HCT116 (cell line): ENCODE results near the gene WNT7B. TPM values are rescaled to one million over a fixed set of nuclear protein-coding genes. Genes with fewer than 3 reads are reported as not detected.

Experiments used
- ATAC-seq: fragments of 200-7000 bp; cut with Tn5 transposase; 2 replicates; pipeline ENCODE4 v1.9.1; 2020; ENCODE audit warnings: mild to moderate bottlenecking, moderate library complexity
- BruUV-seq: library from RNA; stranded (reverse); fragments of 400-500 nt; replicated peaks from 2 replicates; lab custom pipeline; 2021; lab: Mats Ljungman, UMichigan
- CTCF ChIA-PET: fragments of 300-600 bp; sonication (Branson Sonifier 250); formaldehyde crosslinking; loops from one replicate; lab custom pipeline; 2021; ENCODE audit warnings: antibody characterized with exemption; lab: Charles Lee
- POLR2A ChIA-PET: fragments of 300-600, 350-600 bp; sonication (Branson Sonifier 250); formaldehyde crosslinking; loops from one replicate; lab custom pipeline; 2021; ENCODE audit warnings: antibody characterized with exemption; lab: Charles Lee
- RAD21 ChIA-PET, 2 experiments: fragments of 300-600 bp; sonication (Branson Sonifier 250); formaldehyde crosslinking; loops; one replicate each; lab custom pipeline; 2023; ENCODE audit warnings: low total read pairs in 2 of 2; ENCODE audit not compliant: uncharacterized antibody in 2 of 2, unreplicated experiment in 2 of 2, low non-redundant PET in 1 of 2; lab: Charles Lee
- DNase-seq: peaks from one replicate; pipeline ENCODE4 v3.0.0-alpha.2; 2010; ENCODE audit warnings: low read depth, low spot score
- H2AFZ ChIP-seq: fragments of 200-600 bp; shearing (Covaris generic), sonication (generic); 2 replicates; pipeline ENCODE4 v1.6.1; 2017; ENCODE audit warnings: low read depth, mixed run types, mixed read lengths, antibody characterized with exemption, low read length; ENCODE audit not compliant: poor library complexity, severe bottlenecking
- H3K27ac ChIP-seq: 2 replicates; pipeline ENCODE4 v1.5.1; 2012; ENCODE audit warnings: low read depth, low read length
- H3K27me3 ChIP-seq: fragments of 200-600 bp; sonication (generic); 2 replicates; pipeline ENCODE4 v1.6.1; 2016; ENCODE audit warnings: mixed run types, low read length, mixed read lengths; ENCODE audit not compliant: insufficient read depth
- H3K36me3 ChIP-seq, 2 experiments: fragments of 200-500 bp in 1 of 2; fragments of 200-600 bp in 1 of 2; sonication (Bioruptor generic) in 1 of 2; sonication (generic) in 1 of 2; 2 replicates each; pipeline versions ENCODE4 v1.5.1 to v1.6.1; 2014 to 2016; ENCODE audit warnings: low read length in 2 of 2, inconsistent platforms in 1 of 2, mixed read lengths in 1 of 2, mixed run types in 1 of 2; ENCODE audit not compliant: insufficient read depth in 2 of 2, control insufficient read depth in 1 of 2
- H3K4me1 ChIP-seq, 2 experiments: fragments of 200-600 bp in 1 of 2; sonication (generic) in 1 of 2; 2 replicates each; pipeline versions ENCODE4 v1.5.1 to v1.6.1; 2012 to 2017; ENCODE audit warnings: low read length in 2 of 2, inconsistent platforms in 1 of 2, mild to moderate bottlenecking in 1 of 2, mixed read lengths in 1 of 2, mixed run types in 1 of 2, moderate library complexity in 1 of 2; ENCODE audit not compliant: insufficient read depth in 2 of 2, control insufficient read depth in 1 of 2
- H3K4me2 ChIP-seq: fragments of 200-600 bp; sonication (generic); 2 replicates; pipeline ENCODE4 v1.6.1; 2017; ENCODE audit warnings: mixed run types, low read length, mixed read lengths
- H3K4me3 ChIP-seq, 2 experiments: fragments of 200-600 bp in 1 of 2; sonication (generic) in 1 of 2; replicated peaks in 1 of 2; 2 replicates each; pipeline ENCODE4 v1.5.1; 2011 to 2016; ENCODE audit warnings: low read length in 2 of 2, control low read depth in 1 of 2, low read depth in 1 of 2, mild to moderate bottlenecking in 1 of 2, mixed read lengths in 1 of 2, mixed run types in 1 of 2
- H3K79me2 ChIP-seq: fragments of 200-600 bp; sonication (generic); 2 replicates; pipeline ENCODE4 v1.6.1; 2017; ENCODE audit warnings: mild to moderate bottlenecking, mixed run types, low read length, moderate library complexity, mixed read lengths; ENCODE audit not compliant: insufficient read depth
- H3K9ac ChIP-seq: fragments of 200-600 bp; sonication (generic); 2 replicates; pipeline ENCODE4 v1.6.1; 2016; ENCODE audit warnings: low read length, mixed read lengths
- H3K9me2 ChIP-seq: fragments of 200-600 bp; sonication (generic), shearing (Covaris generic); 2 replicates; pipeline ENCODE4 v1.6.1; 2017; ENCODE audit warnings: mixed run types, mild to moderate bottlenecking, moderate library complexity; ENCODE audit not compliant: insufficient read depth
- H3K9me3 ChIP-seq, 2 experiments: fragments of 200-500 bp in 1 of 2; fragments of 200-600 bp in 1 of 2; sonication (Bioruptor generic) in 1 of 2; sonication (generic) in 1 of 2; 2 replicates each; pipeline ENCODE4 v1.6.1; 2014 to 2017; ENCODE audit warnings: low read length in 2 of 2, mixed read lengths in 2 of 2, inconsistent platforms in 1 of 2, low read depth in 1 of 2, mild to moderate bottlenecking in 1 of 2, mixed run types in 1 of 2, moderate library complexity in 1 of 2; ENCODE audit not compliant: control insufficient read depth in 1 of 2, insufficient read depth in 1 of 2
- H4K20me1 ChIP-seq: fragments of 200-600 bp; sonication (generic), shearing (Covaris generic); 2 replicates; pipeline ENCODE4 v1.6.1; 2017; ENCODE audit warnings: mixed run types, mild to moderate bottlenecking, moderate library complexity; ENCODE audit not compliant: insufficient read depth
- EZH2 ChIP-seq: fragments of 200-600 bp; sonication (generic); IDR thresholded peaks from 2 replicates; pipeline ENCODE4 v1.6.1; 2017; ENCODE audit warnings: antibody characterized with exemption, mixed run types
- SP1 ChIP-seq: IDR thresholded peaks from 2 replicates; pipeline ENCODE4 v1.6.1; 2012; ENCODE audit warnings: low read depth
- YY1 ChIP-seq: IDR thresholded peaks from 2 replicates; pipeline ENCODE4 v1.6.1; 2011; ENCODE audit warnings: low read length, low read depth, moderate library complexity, mild to moderate bottlenecking; ENCODE audit not compliant: insufficient replicate concordance; ENCODE audit errors: extremely low read depth
- ZBTB33 ChIP-seq: IDR thresholded peaks from 2 replicates; pipeline ENCODE4 v1.6.1; 2011; ENCODE audit warnings: mild to moderate bottlenecking, low read length, moderate library complexity; ENCODE audit not compliant: insufficient replicate concordance; ENCODE audit errors: extremely low read depth
- ZFX ChIP-seq: fragments of 450-650 bp; IDR thresholded peaks from 2 replicates; pipeline ENCODE4 v1.6.1; 2017
- intact Hi-C: fragments of 100-400 bp; cut with micrococcal nuclease; formaldehyde crosslinking; loops from 2 replicates; pipeline ENCODE4 v1.10.0; 2022
- total RNA-seq: library from RNA; stranded (reverse); gene quantifications from one replicate; pipeline ENCODE4 v1.2.1, GENCODE V29; 2021; ENCODE audit not compliant: unreplicated experiment

WNT7B gene
- total RNA-seq, 1 experiment from 2014 or later = 10.5 TPM

GRCh38 chr22:46010207-46010867 is 33.4 kb upstream of the WNT7B start:
- POLR2A ChIA-PET = no interaction called here
- Histone ChIP-seq H3K4me1 (peaks cover 44 to 55% of the 10 kb centered on the region in 2 experiments), H3K27ac (no peak overlapping the region)

GRCh38 chr22:46009730-46010129 is 32.8 kb upstream of the WNT7B start:
- intact Hi-C loops = no loop called here
- no peak overlapping the region for H3K9ac ChIP-seq
- ATAC-seq (no peak), DNase-seq (no peak)
- ChIA-PET POLR2A (no interaction called here), RAD21 (no interaction called here), CTCF (no interaction called here)
- TF ChIP-seq SP1 (no peak), YY1 (peak; percentile 93)
- H3K27me3 ChIP-seq = no peaks in the 10 kb centered on the region
- peaks cover 38 to 49% of the 10 kb centered on the region in 2 experiments for H3K4me1 ChIP-seq
- H3K4me3 ChIP-seq = no peak overlapping the region
- peaks cover 4 to 19% of the 10 kb centered on the region in 2 experiments; a peak in 2 of 4 replicates for H3K9me3 ChIP-seq
- H3K4me2 ChIP-seq = no peak overlapping the region
- no peaks in the 10 kb centered on the region for H3K9me2 ChIP-seq
- BruUV-seq = no TSS peak
- H3K79me2 ChIP-seq = no peaks in the 10 kb centered on the region
- H3K27ac ChIP-seq = no peak overlapping the region
- H3K36me3 ChIP-seq = no peaks in the 10 kb centered on the region
- H4K20me1 ChIP-seq = no peaks in the 10 kb centered on the region
- no peak overlapping the region for H2AFZ ChIP-seq

More at GRCh38 chr22:46010207-46010867, 33.4 kb upstream of the WNT7B start:
- ATAC-seq = no peak
- TF ChIP-seq ZFX (no peak), EZH2 (no peak), ZBTB33 (no peak)
- TF ChIP-seq, all 23 proteins: peak for 0
- no peaks in the 10 kb centered on the region for H3K79me2 ChIP-seq
- H3K9me2 ChIP-seq = no peaks in the 10 kb centered on the region
- ChIA-PET CTCF (no interaction called here), RAD21 (no interaction called here)
- peaks cover 4 to 19% of the 10 kb centered on the region in 2 experiments; a peak in 2 of 4 replicates for H3K9me3 ChIP-seq
- DNase-seq = no peak
- no peaks in the 10 kb centered on the region for H3K36me3 ChIP-seq
- no peaks in the 10 kb centered on the region for H3K27me3 ChIP-seq
- H3K4me3 ChIP-seq = no peak overlapping the region
- no TSS peak for BruUV-seq
- no peak overlapping the region for H2AFZ ChIP-seq
- H3K9ac ChIP-seq = no peak overlapping the region
- intact Hi-C loops = no loop called here
- H4K20me1 ChIP-seq = no peaks in the 10 kb centered on the region
- H3K4me2 ChIP-seq = no peak overlapping the region
